Fibroblast of skin of abdomen (primary cell): Measurements from ENCODE around the gene EGFR.
"Not testable (repeated sequence)": the region's sequence is repeated elsewhere in the genome, so short reads cannot be mapped to it uniquely, and the experiment has no call there.

ENCODE experiments used
- DNase-seq: peaks from one replicate; pipeline ENCODE4 v3.0.0-alpha.2; 2013

Gene EGFR

GRCh38 chr7:55013851-55014250 lies 5.0 kb upstream of the EGFR start:
- no peak for DNase-seq

GRCh38 chr7:55016061-55016745 lies 2.6 kb upstream of the EGFR start:
- DNase-seq, result peak; percentile 38

GRCh38 chr7:55016746-55017090 lies 2.1 kb upstream of the EGFR start:
- DNase-seq, result no peak

GRCh38 chr7:55017841-55018240 lies 976 bp upstream of the EGFR start:
- DNase-seq, result no peak

GRCh38 chr7:55019191-55019690 lies 424 bp downstream of the EGFR start:
- DNase-seq, result peak; percentile 23

- DNase-seq, result no peak
Measured at GRCh38 chr7:55019691-55020465, 1.1 kb downstream of the EGFR start.

GRCh38 chr7:55020466-55020871 lies 1.7 kb downstream of the EGFR start:
- no peak for DNase-seq

GRCh38 chr7:55021053-55021452 lies 2.2 kb downstream of the EGFR start:
- DNase-seq, result no peak

GRCh38 chr7:55022002-55022985 lies 3.5 kb downstream of the EGFR start:
- no peak for DNase-seq

GRCh38 chr7:55023841-55024505 lies 5.2 kb downstream of the EGFR start:
- DNase-seq, result no peak

- peak; percentile 62 for DNase-seq
Measured at GRCh38 chr7:55024776-55025175, 6.0 kb downstream of the EGFR start.

GRCh38 chr7:55026086-55026790 lies 7.4 kb downstream of the EGFR start:
- peak; percentile 58 for DNase-seq

- DNase-seq, result no peak
Measured at GRCh38 chr7:55026867-55027490, 8.2 kb downstream of the EGFR start.

GRCh38 chr7:55028011-55028410 lies 9.2 kb downstream of the EGFR start:
- no peak for DNase-seq

- DNase-seq, result no peak
Measured at GRCh38 chr7:55030314-55030713, 11.5 kb downstream of the EGFR start.

- no peak for DNase-seq
Measured at GRCh38 chr7:55031075-55031474, 12.3 kb downstream of the EGFR start.

- DNase-seq, result no peak
Measured at GRCh38 chr7:55032069-55032699, 13.4 kb downstream of the EGFR start.

- DNase-seq, result no peak
Measured at GRCh38 chr7:55033236-55033846, 14.5 kb downstream of the EGFR start.

GRCh38 chr7:55034776-55035175 lies 16.0 kb downstream of the EGFR start:
- no peak for DNase-seq

- not testable (repeated sequence) for DNase-seq
Measured at GRCh38 chr7:55035410-55035809, 16.6 kb downstream of the EGFR start.
